Immature natural killer cell (primary cell): ENCODE measurements around the gene FGF22. TPM values are rescaled to one million over a fixed set of nuclear protein-coding genes. Genes with fewer than 3 reads are reported as not detected.
"Not testable (repeated sequence)": the region's sequence is repeated elsewhere in the genome, so short reads cannot be mapped to it uniquely, and the experiment has no call there.

ENCODE experiments used
- DNase-seq, 3 donors: peaks; one replicate each; pipeline ENCODE4 v3.0.0; 2022; ENCODE audit warnings: mixed read lengths in 1 of 3
- H3K27ac Mint-ChIP-seq, 6 donors: one replicate each; pipeline ENCODE4 v1.8.0; 2020; ENCODE audit warnings: mixed read lengths in 6 of 6, mild to moderate bottlenecking in 5 of 6, inconsistent platforms in 4 of 6, moderate library complexity in 3 of 6
- H3K27me3 Mint-ChIP-seq, 3 donors: one replicate each; pipeline ENCODE4 v1.8.0; 2020 to 2021; ENCODE audit warnings: low read depth in 3 of 3, mild to moderate bottlenecking in 3 of 3, mixed read lengths in 3 of 3, moderate library complexity in 3 of 3, inconsistent platforms in 1 of 3
- H3K36me3 Mint-ChIP-seq, 3 donors: one replicate each; pipeline ENCODE4 v1.8.0; 2020; ENCODE audit warnings: mixed read lengths in 3 of 3, inconsistent platforms in 2 of 3, mild to moderate bottlenecking in 2 of 3
- H3K4me1 Mint-ChIP-seq, 2 donors: one replicate each; pipeline ENCODE4 v1.8.0; 2020; ENCODE audit warnings: inconsistent platforms in 2 of 2, mild to moderate bottlenecking in 2 of 2, mixed read lengths in 2 of 2, moderate library complexity in 1 of 2
- H3K4me3 Mint-ChIP-seq, 5 donors: one replicate each; pipeline ENCODE4 v1.8.0; 2020; ENCODE audit warnings: mild to moderate bottlenecking in 5 of 5, mixed read lengths in 5 of 5, inconsistent platforms in 3 of 5, moderate library complexity in 3 of 5
- H3K9me3 Mint-ChIP-seq, 6 donors: one replicate each; pipeline ENCODE4 v1.8.0; 2020; ENCODE audit warnings: mild to moderate bottlenecking in 6 of 6, mixed read lengths in 6 of 6, inconsistent platforms in 4 of 6, moderate library complexity in 3 of 6
- polyA plus RNA-seq, 3 donors: library from polyadenylated mRNA; unstranded; fragments of 300-500 nt; fragmentation: Illumina TruSeq; gene quantifications; one replicate each; pipeline ENCODE4 v1.2.3, GENCODE V29; 2021

Gene FGF22
- polyA plus RNA-seq, 3 donors from 2014 or later, result 0.54 TPM; not detected in 2

- Mint-ChIP-seq H3K4me1 (peaks cover 0 to 2% of the 10 kb centered on the region in 2 donors), H3K4me3 (no peak overlapping the region), H3K36me3 (peaks cover 5 to 10% (median 6%) of the 10 kb centered on the region in 3 donors), H3K9me3 (no peaks in the 10 kb centered on the region), H3K27ac (no peak overlapping the region), H3K27me3 (peaks cover 0 to 6% (median 3%) of the 10 kb centered on the region in 3 donors)
- DNase-seq, result no peak
Measured at GRCh38 chr19:621819-622218, 17.9 kb upstream of the FGF22 start.

GRCh38 chr19:622666-623065 lies 17.0 kb upstream of the FGF22 start:
- H3K9me3 Mint-ChIP-seq, result no peaks in the 10 kb centered on the region
- no peak overlapping the region for H3K4me3 Mint-ChIP-seq
- DNase-seq, result no peak
- peaks cover 0 to 6% (median 3%) of the 10 kb centered on the region in 3 donors for H3K27me3 Mint-ChIP-seq
- no peak overlapping the region for H3K27ac Mint-ChIP-seq
- peaks cover 0 to 2% of the 10 kb centered on the region in 2 donors for H3K4me1 Mint-ChIP-seq
- peaks cover 4 to 7% (median 6%) of the 10 kb centered on the region in 3 donors for H3K36me3 Mint-ChIP-seq

- peaks cover 5 to 9% (median 8%) of the 10 kb centered on the region in 3 donors for H3K36me3 Mint-ChIP-seq
- no peak overlapping the region for H3K4me3 Mint-ChIP-seq
- H3K27ac Mint-ChIP-seq, result no peak overlapping the region
- H3K4me1 Mint-ChIP-seq, result peaks cover 0 to 2% of the 10 kb centered on the region in 2 donors
- DNase-seq, result no peak
- no peaks in the 10 kb centered on the region for H3K9me3 Mint-ChIP-seq
- peaks cover 0 to 6% (median 3%) of the 10 kb centered on the region in 3 donors for H3K27me3 Mint-ChIP-seq
Measured at GRCh38 chr19:623175-623916, 16.3 kb upstream of the FGF22 start.

- peaks cover 5 to 6% of the 10 kb centered on the region in 2 donors for H3K4me1 Mint-ChIP-seq
- no peak overlapping the region for H3K27ac Mint-ChIP-seq
- H3K9me3 Mint-ChIP-seq, result no peaks in the 10 kb centered on the region
- H3K27me3 Mint-ChIP-seq, result peaks cover 0 to 3% (median 3%) of the 10 kb centered on the region in 3 donors
- no peak overlapping the region for H3K4me3 Mint-ChIP-seq
- peaks cover 5 to 14% (median 13%) of the 10 kb centered on the region in 3 donors for H3K36me3 Mint-ChIP-seq
- DNase-seq, result no peak
Measured at GRCh38 chr19:623974-624373, 15.7 kb upstream of the FGF22 start.

GRCh38 chr19:624433-625109 lies 15.1 kb upstream of the FGF22 start:
- Mint-ChIP-seq H3K4me1 (peaks cover 7 to 8% of the 10 kb centered on the region in 2 donors), H3K36me3 (peaks cover 5 to 16% (median 16%) of the 10 kb centered on the region in 3 donors), H3K27ac (no peak overlapping the region), H3K4me3 (no peak overlapping the region), H3K27me3 (peaks cover 0 to 3% (median 3%) of the 10 kb centered on the region in 3 donors), H3K9me3 (no peaks in the 10 kb centered on the region)
- DNase-seq, result no peak

GRCh38 chr19:625257-625656 lies 14.4 kb upstream of the FGF22 start:
- Mint-ChIP-seq H3K4me1 (peaks cover 8 to 10% of the 10 kb centered on the region in 2 donors), H3K36me3 (peaks cover 5 to 16% (median 16%) of the 10 kb centered on the region in 3 donors), H3K27ac (no peak overlapping the region), H3K27me3 (peaks cover 0 to 3% (median 3%) of the 10 kb centered on the region in 3 donors), H3K9me3 (no peaks in the 10 kb centered on the region), H3K4me3 (no peak overlapping the region)
- DNase-seq, result no peak

- H3K4me1 Mint-ChIP-seq, result peaks cover 13 to 15% of the 10 kb centered on the region in 2 donors
- not testable (repeated sequence) for DNase-seq, H3K4me3 Mint-ChIP-seq, H3K27ac Mint-ChIP-seq, H3K9me3 Mint-ChIP-seq, H3K27me3 Mint-ChIP-seq
- H3K36me3 Mint-ChIP-seq, result peaks cover 5 to 16% (median 16%) of the 10 kb centered on the region in 3 donors
Measured at GRCh38 chr19:626566-626965, 13.1 kb upstream of the FGF22 start.

GRCh38 chr19:628168-628567 lies 11.5 kb upstream of the FGF22 start:
- Mint-ChIP-seq H3K4me1 (peaks cover 13 to 29% of the 10 kb centered on the region in 2 donors), H3K27ac (no peak overlapping the region), H3K4me3 (no peak overlapping the region), H3K9me3 (no peaks in the 10 kb centered on the region), H3K36me3 (peaks cover 5 to 16% (median 16%) of the 10 kb centered on the region in 3 donors), H3K27me3 (peaks cover 3 to 11% (median 10%) of the 10 kb centered on the region in 3 donors)
- DNase-seq, result no peak

- H3K4me3 Mint-ChIP-seq, H3K27ac Mint-ChIP-seq, H3K9me3 Mint-ChIP-seq, DNase-seq: not testable (repeated sequence)
- Mint-ChIP-seq H3K27me3 (peaks cover 10 to 16% (median 14%) of the 10 kb centered on the region in 3 donors), H3K36me3 (peaks cover 5 to 16% (median 16%) of the 10 kb centered on the region in 3 donors), H3K4me1 (peaks cover 21 to 38% of the 10 kb centered on the region in 2 donors)
Measured at GRCh38 chr19:629515-629914, 10.2 kb upstream of the FGF22 start.

GRCh38 chr19:629961-630714 lies 9.5 kb upstream of the FGF22 start:
- DNase-seq, result no peak
- H3K36me3 Mint-ChIP-seq, result peaks cover 5 to 16% (median 16%) of the 10 kb centered on the region in 3 donors
- H3K9me3 Mint-ChIP-seq, result no peaks in the 10 kb centered on the region
- H3K4me1 Mint-ChIP-seq, result peaks cover 21 to 38% of the 10 kb centered on the region in 2 donors
- H3K4me3 Mint-ChIP-seq, result peak overlapping the region in 1 of 5 donors; percentile 13
- H3K27me3 Mint-ChIP-seq, result peaks cover 10 to 16% (median 14%) of the 10 kb centered on the region in 3 donors
- peak overlapping the region in 1 of 6 donors; percentile 55 for H3K27ac Mint-ChIP-seq

- Mint-ChIP-seq H3K9me3 (no peaks in the 10 kb centered on the region), H3K27ac (peak overlapping the region; percentile 86 to 95 (median 93)), H3K27me3 (peaks cover 10 to 14% (median 13%) of the 10 kb centered on the region in 3 donors), H3K4me3 (peak overlapping the region; percentile 90 to 97 (median 93)), H3K36me3 (peaks cover 5 to 9% (median 9%) of the 10 kb centered on the region in 3 donors), H3K4me1 (peaks cover 21 to 37% of the 10 kb centered on the region in 2 donors)
- DNase-seq, result no peak
Measured at GRCh38 chr19:632579-633067, 7.1 kb upstream of the FGF22 start.

GRCh38 chr19:633068-633785 lies 6.5 kb upstream of the FGF22 start, which contains the start of gene POLRMT:
Gene POLRMT, minus strand, starts transcription at chr19:633537. Its CDS starts 25 bp downstream, at chr19:633512.
- H3K9me3 Mint-ChIP-seq, result no peaks in the 10 kb centered on the region

More at GRCh38 chr19:633068-633785, 6.5 kb upstream of the FGF22 start, which contains the start of gene POLRMT:
- H3K27me3 Mint-ChIP-seq, result peaks cover 10 to 14% (median 13%) of the 10 kb centered on the region in 3 donors
- peak within 1 kb of the TSS; percentile 90 to 95 (median 94) for H3K27ac Mint-ChIP-seq
- H3K36me3 Mint-ChIP-seq, result peaks cover 4 to 9% (median 8%) of the 10 kb centered on the region in 3 donors
- H3K4me3 Mint-ChIP-seq, result peak within 1 kb of the TSS; percentile 90 to 97 (median 93)
- DNase-seq, result peak; percentile 96 to 97 (median 96)
- peaks cover 21 to 37% of the 10 kb centered on the region in 2 donors for H3K4me1 Mint-ChIP-seq
